Subcutaneous abdominal adipose tissue (tissue), 5 donors: ENCODE results near the gene RXRA.

Experiments
- H3K27ac ChIP-seq: one replicate; pipeline ENCODE4 v1.7.0; 2013; ENCODE audit warnings: low read depth, mild to moderate bottlenecking, inconsistent platforms, low read length, moderate library complexity
- H3K27me3 ChIP-seq, 5 donors: one replicate each; pipeline ENCODE4 v1.7.0; 2013; ENCODE audit warnings: low read length in 5 of 5, inconsistent platforms in 1 of 5; ENCODE audit not compliant: control insufficient read depth in 5 of 5, insufficient read depth in 4 of 5
- H3K36me3 ChIP-seq, 5 donors: one replicate each; pipeline ENCODE4 v1.7.0; 2013; ENCODE audit warnings: low read length in 5 of 5; ENCODE audit not compliant: control insufficient read depth in 5 of 5, insufficient read depth in 5 of 5
- H3K4me1 ChIP-seq, 5 donors: one replicate each; pipeline ENCODE4 v1.7.0; 2013; ENCODE audit warnings: low read length in 5 of 5, mild to moderate bottlenecking in 3 of 5, moderate library complexity in 1 of 5; ENCODE audit not compliant: control insufficient read depth in 5 of 5, insufficient read depth in 5 of 5
- H3K4me3 ChIP-seq, 5 donors: one replicate each; pipeline ENCODE4 v1.7.0; 2013; ENCODE audit warnings: low read length in 5 of 5, low read depth in 1 of 5
- H3K9ac ChIP-seq, 5 donors: one replicate each; pipeline ENCODE4 v1.7.0; 2013; ENCODE audit warnings: low read length in 5 of 5, mild to moderate bottlenecking in 4 of 5, moderate library complexity in 3 of 5
- H3K9me3 ChIP-seq, 5 donors: one replicate each; pipeline ENCODE4 v1.7.0; 2013; ENCODE audit warnings: low read length in 5 of 5; ENCODE audit not compliant: control insufficient read depth in 5 of 5
- donor health status: healthy.
- donor health status: healthy.
- donor health status: healthy.
- donor health status: healthy.
- donor health status: healthy.

RXRA gene

DNA sequence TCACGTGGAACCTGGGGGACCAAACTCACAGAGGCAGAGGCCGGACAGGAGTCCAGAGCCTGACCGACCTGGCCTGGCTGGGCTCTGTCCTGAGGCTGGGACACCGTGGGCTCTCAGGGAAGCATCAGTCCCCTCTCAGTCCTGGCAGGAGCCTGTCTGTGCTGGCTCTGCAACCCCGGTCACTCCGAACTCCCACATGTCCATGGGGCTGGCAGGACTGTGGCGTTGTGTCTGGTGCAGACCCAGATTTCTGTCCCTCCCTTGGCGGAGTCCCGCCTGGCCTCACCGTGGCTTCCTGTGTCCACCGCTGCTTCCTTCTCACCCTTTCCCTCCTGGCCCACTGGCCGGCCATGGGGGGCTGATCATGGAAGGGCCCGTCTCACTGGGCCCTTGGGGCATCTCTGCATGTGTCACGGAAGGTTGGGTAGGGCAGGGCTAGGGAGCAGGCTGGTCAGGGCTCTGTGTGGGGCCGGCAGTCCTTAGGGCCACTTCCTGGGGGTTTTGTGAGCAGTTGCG lies 68.8 kb downstream of the RXRA start:
- Histone ChIP-seq H3K27ac (peak overlapping the region; percentile 37), H3K4me3 (no peak overlapping the region), H3K9ac (peak overlapping the region in 3 of 5 donors; percentile 21 to 43 (median 32)), H3K36me3 (peaks cover 0 to 7% (median 0%) of the 10 kb centered on the region in 5 donors), H3K9me3 (peaks cover 0 to 8% (median 4%) of the 10 kb centered on the region in 5 donors), H3K4me1 (peaks cover 13 to 82% (median 72%) of the 10 kb centered on the region in 5 donors), H3K27me3 (no peaks in the 10 kb centered on the region)

GRCh38 chr9:134395737-134396257 lies 69.5 kb downstream of the RXRA start:
- Histone ChIP-seq H3K9ac (peak overlapping the region in 3 of 5 donors; percentile 21 to 48 (median 32)), H3K4me3 (peak overlapping the region in 2 of 5 donors; percentile 17 to 19), H3K4me1 (peaks cover 13 to 76% (median 72%) of the 10 kb centered on the region in 5 donors), H3K36me3 (peaks cover 0 to 7% (median 0%) of the 10 kb centered on the region in 5 donors), H3K9me3 (peaks cover 0 to 8% (median 4%) of the 10 kb centered on the region in 5 donors), H3K27ac (peak overlapping the region; percentile 37), H3K27me3 (no peaks in the 10 kb centered on the region)

DNA sequence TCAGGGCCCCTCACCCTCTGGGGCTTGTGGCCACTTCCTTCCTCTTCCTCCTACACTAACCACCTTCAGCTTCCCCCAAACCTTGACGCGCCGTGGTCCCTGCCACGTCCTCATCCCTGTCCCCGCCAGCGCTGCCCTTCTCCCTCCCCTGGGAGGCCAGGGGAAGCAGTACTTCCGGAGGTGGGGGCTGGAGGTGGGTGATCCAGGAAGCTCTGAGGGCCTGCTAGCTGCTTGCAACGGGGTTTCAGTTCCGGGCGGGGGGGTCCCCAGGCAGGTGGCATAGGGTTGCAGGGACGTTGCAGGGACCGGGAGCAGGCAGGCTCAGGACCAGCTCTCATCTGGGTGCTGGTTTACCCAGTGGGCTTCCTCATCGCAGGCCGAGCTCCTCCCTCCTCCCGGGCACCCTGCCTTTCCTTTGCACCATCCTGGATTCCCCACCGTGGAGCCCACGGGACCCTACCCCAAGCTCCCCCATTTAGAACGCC lies 70.0 kb downstream of the RXRA start:
- H3K9me3 ChIP-seq = peaks cover 0 to 8% (median 4%) of the 10 kb centered on the region in 5 donors
- H3K4me3 ChIP-seq = peak overlapping the region in 2 of 5 donors; percentile 17 to 19
- peaks cover 11 to 71% (median 67%) of the 10 kb centered on the region in 5 donors for H3K4me1 ChIP-seq
- no peaks in the 10 kb centered on the region for H3K27me3 ChIP-seq
- peaks cover 0 to 5% (median 0%) of the 10 kb centered on the region in 5 donors for H3K36me3 ChIP-seq
- H3K27ac ChIP-seq = peak overlapping the region; percentile 37
- H3K9ac ChIP-seq = peak overlapping the region in 1 of 5 donors; percentile 44

DNA sequence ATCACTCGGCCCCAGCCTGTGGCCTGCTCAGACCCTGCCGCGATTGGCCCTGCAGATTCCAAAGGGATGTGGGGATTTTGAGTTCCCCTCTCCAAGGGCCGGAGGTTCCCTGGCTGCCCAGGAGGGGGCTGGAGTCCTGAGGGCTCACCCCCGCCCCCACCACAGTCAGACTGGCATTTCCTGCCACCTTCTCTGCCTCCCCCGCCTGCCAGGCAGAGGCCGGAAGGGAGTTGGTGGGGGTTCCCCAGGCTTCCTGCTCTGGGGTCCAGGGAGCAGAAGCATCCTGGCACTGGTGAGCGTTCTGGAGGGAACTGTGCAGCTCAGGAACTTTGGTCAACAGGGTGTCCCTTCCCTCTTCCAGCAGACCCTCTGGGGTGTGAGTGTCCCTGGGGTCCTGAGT lies 70.6 kb downstream of the RXRA start:
- Histone ChIP-seq H3K4me1 (peaks cover 11 to 66% (median 62%) of the 10 kb centered on the region in 5 donors), H3K36me3 (peaks cover 0 to under 1% (median 0%) of the 10 kb centered on the region in 5 donors), H3K27me3 (no peaks in the 10 kb centered on the region), H3K9ac (peak overlapping the region in 1 of 5 donors; percentile 44), H3K27ac (peak overlapping the region; percentile 37), H3K4me3 (peak overlapping the region in 2 of 5 donors; percentile 13 to 19), H3K9me3 (peaks cover 0 to 8% (median 4%) of the 10 kb centered on the region in 5 donors)

GRCh38 chr9:134398756-134399155 lies 72.5 kb downstream of the RXRA start:
- Histone ChIP-seq H3K9ac (no peak overlapping the region), H3K27me3 (no peaks in the 10 kb centered on the region), H3K4me1 (peaks cover 19 to 68% (median 65%) of the 10 kb centered on the region in 5 donors), H3K4me3 (no peak overlapping the region), H3K27ac (no peak overlapping the region), H3K9me3 (peaks cover 0 to 8% (median 4%) of the 10 kb centered on the region in 5 donors), H3K36me3 (peaks cover 0 to 7% (median 6%) of the 10 kb centered on the region in 5 donors)

GRCh38 chr9:134399435-134400056 lies 73.3 kb downstream of the RXRA start:
- H3K9me3 ChIP-seq = peaks cover 0 to 8% (median 4%) of the 10 kb centered on the region in 5 donors
- H3K27ac ChIP-seq = no peak overlapping the region
- H3K4me1 ChIP-seq = peaks cover 23 to 70% (median 67%) of the 10 kb centered on the region in 5 donors
- peaks cover 0 to 7% (median 6%) of the 10 kb centered on the region in 5 donors for H3K36me3 ChIP-seq
- H3K4me3 ChIP-seq = no peak overlapping the region
- no peaks in the 10 kb centered on the region for H3K27me3 ChIP-seq
- no peak overlapping the region for H3K9ac ChIP-seq

GRCh38 chr9:134400283-134400682 lies 74.0 kb downstream of the RXRA start:
- peaks cover 0 to 7% (median 6%) of the 10 kb centered on the region in 5 donors for H3K36me3 ChIP-seq
- peaks cover 20 to 70% (median 67%) of the 10 kb centered on the region in 5 donors for H3K4me1 ChIP-seq
- no peak overlapping the region for H3K9ac ChIP-seq
- H3K4me3 ChIP-seq = no peak overlapping the region
- H3K27ac ChIP-seq = no peak overlapping the region
- H3K9me3 ChIP-seq = peaks cover 0 to 8% (median 4%) of the 10 kb centered on the region in 5 donors
- no peaks in the 10 kb centered on the region for H3K27me3 ChIP-seq

- H3K9me3 ChIP-seq = peaks cover 0 to 8% (median 4%) of the 10 kb centered on the region in 5 donors
- H3K27me3 ChIP-seq = no peaks in the 10 kb centered on the region
- H3K27ac ChIP-seq = no peak overlapping the region
- H3K4me1 ChIP-seq = peaks cover 29 to 70% (median 67%) of the 10 kb centered on the region in 5 donors
- no peak overlapping the region for H3K9ac ChIP-seq
- no peak overlapping the region for H3K4me3 ChIP-seq
- peaks cover 0 to 7% (median 6%) of the 10 kb centered on the region in 5 donors for H3K36me3 ChIP-seq
These were observed 75.1 kb downstream of the RXRA start for GRCh38 chr9:134401391-134401790.

DNA sequence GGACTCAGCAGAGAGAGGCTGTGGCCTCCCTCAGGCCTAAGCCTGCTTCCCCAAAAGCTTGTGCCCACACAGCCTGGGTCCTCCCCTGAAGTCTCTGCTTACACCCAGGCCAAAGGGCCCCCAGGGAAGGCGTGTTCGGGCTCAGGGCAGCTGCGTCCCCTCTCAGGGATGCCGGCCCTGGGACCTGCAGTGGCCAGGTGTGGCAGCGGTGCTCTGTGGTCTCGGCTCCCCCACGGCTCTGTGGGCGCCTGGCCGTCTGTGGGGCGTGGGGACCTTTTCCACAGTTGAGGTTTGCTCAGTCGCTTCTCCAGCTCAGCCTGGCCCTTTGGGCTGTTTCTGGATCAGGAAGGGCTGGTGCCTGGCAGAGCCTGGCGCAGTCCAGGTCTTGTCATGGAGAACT lies 75.9 kb downstream of the RXRA start:
- peaks cover 37 to 70% (median 67%) of the 10 kb centered on the region in 5 donors for H3K4me1 ChIP-seq
- peaks cover 0 to 7% (median 6%) of the 10 kb centered on the region in 5 donors for H3K36me3 ChIP-seq
- H3K27me3 ChIP-seq = no peaks in the 10 kb centered on the region
- peak overlapping the region in 1 of 5 donors; percentile 54 for H3K9ac ChIP-seq
- peaks cover 0 to 8% (median 4%) of the 10 kb centered on the region in 5 donors for H3K9me3 ChIP-seq
- H3K4me3 ChIP-seq = no peak overlapping the region
- peak overlapping the region; percentile 86 for H3K27ac ChIP-seq
